Naive thymus-derived CD4-positive, alpha-beta T cell (primary cell): ENCODE measurements around the gene KLF7. TPM values are rescaled to one million over a fixed set of nuclear protein-coding genes. Genes with fewer than 3 reads are reported as not detected.

Experiments
- ATAC-seq: fragments of 150-1000 bp; cut with Tn5 transposase; 2 replicates; pipeline ENCODE4 v1.10.0; 2021; ENCODE audit warnings: mild to moderate bottlenecking, moderate library complexity
- CTCF ChIA-PET: fragments of 350-600 bp; sonication (Branson Sonifier 250); formaldehyde crosslinking; loops from one replicate; lab custom pipeline; 2021; ENCODE audit warnings: antibody characterized with exemption; lab: Charles Lee
- POLR2A ChIA-PET: fragments of 350-600 bp; sonication (Branson Sonifier 250); formaldehyde crosslinking; loops from one replicate; lab custom pipeline; 2021; ENCODE audit warnings: antibody characterized with exemption, inconsistent platforms; lab: Charles Lee
- DNase-seq, 9 donors: peaks; one replicate each; pipeline versions ENCODE4 v3.0.0 to v3.0.0-alpha.2; 2020 to 2022; ENCODE audit warnings: mixed read lengths in 1 of 9
- H3K27ac ChIP-seq: one replicate; pipeline ENCODE4 v1.7.0; 2013; ENCODE audit warnings: mild to moderate bottlenecking, low read depth, low read length, moderate library complexity
- H3K27me3 ChIP-seq, 2 donors: one replicate each; pipeline ENCODE4 v1.7.0; 2013; ENCODE audit warnings: low read length in 2 of 2, mild to moderate bottlenecking in 2 of 2, moderate library complexity in 2 of 2; ENCODE audit not compliant: control insufficient read depth in 2 of 2, insufficient read depth in 2 of 2
- H3K36me3 ChIP-seq, 3 experiments: 1 replicate in 2 of 3; 2 replicates in 1 of 3; pipeline ENCODE4 v1.7.0; 2013; ENCODE audit warnings: low read length in 3 of 3, mild to moderate bottlenecking in 3 of 3, moderate library complexity in 1 of 3; ENCODE audit not compliant: insufficient read depth in 3 of 3, control insufficient read depth in 2 of 3
- H3K4me1 ChIP-seq, 2 donors: one replicate each; pipeline ENCODE4 v1.7.0; 2013; ENCODE audit warnings: low read length in 2 of 2, mild to moderate bottlenecking in 2 of 2, moderate library complexity in 1 of 2; ENCODE audit not compliant: control insufficient read depth in 2 of 2, insufficient read depth in 2 of 2
- H3K4me3 ChIP-seq: 2 replicates; pipeline ENCODE4 v1.7.0; 2013; ENCODE audit warnings: mild to moderate bottlenecking, low read length
- H3K9me3 ChIP-seq, 3 experiments: 1 replicate in 2 of 3; 2 replicates in 1 of 3; pipeline ENCODE4 v1.7.0; 2013; ENCODE audit warnings: low read length in 3 of 3; ENCODE audit not compliant: control insufficient read depth in 2 of 3
- H3K27ac Mint-ChIP-seq, 9 donors: one replicate each; pipeline ENCODE4 v1.8.0; 2020 to 2022; ENCODE audit warnings: mixed read lengths in 9 of 9, mild to moderate bottlenecking in 8 of 9, moderate library complexity in 5 of 9, inconsistent platforms in 2 of 9
- H3K27me3 Mint-ChIP-seq, 5 donors: one replicate each; pipeline ENCODE4 v1.8.0; 2021 to 2022; ENCODE audit warnings: mixed read lengths in 5 of 5, mild to moderate bottlenecking in 1 of 5
- H3K36me3 Mint-ChIP-seq, 5 donors: one replicate each; pipeline ENCODE4 v1.8.0; 2020 to 2022; ENCODE audit warnings: mixed read lengths in 5 of 5, mild to moderate bottlenecking in 3 of 5, inconsistent platforms in 1 of 5
- H3K4me1 Mint-ChIP-seq, 7 donors: one replicate each; pipeline ENCODE4 v1.8.0; 2020 to 2022; ENCODE audit warnings: mixed read lengths in 7 of 7, mild to moderate bottlenecking in 3 of 7, inconsistent platforms in 1 of 7
- H3K4me3 Mint-ChIP-seq, 10 donors: one replicate each; pipeline ENCODE4 v1.8.0; 2020 to 2022; ENCODE audit warnings: mild to moderate bottlenecking in 10 of 10, mixed read lengths in 10 of 10, moderate library complexity in 6 of 10, inconsistent platforms in 2 of 10
- H3K9me3 Mint-ChIP-seq, 11 donors: one replicate each; pipeline ENCODE4 v1.8.0; 2020 to 2022; ENCODE audit warnings: mixed read lengths in 11 of 11, mild to moderate bottlenecking in 4 of 11, inconsistent platforms in 1 of 11, moderate library complexity in 1 of 11
- intact Hi-C, 2 donors: fragments of 100-400 bp; cut with micrococcal nuclease; formaldehyde crosslinking; loops; one replicate each; pipeline ENCODE4 v1.15.1; 2023
- polyA plus RNA-seq, 2 donors: library from polyadenylated mRNA; unstranded; fragments of 300-500 nt; fragmentation: Illumina TruSeq; gene quantifications; one replicate each; pipeline ENCODE4 v1.2.3, GENCODE V29; 2021
- total RNA-seq, 6 experiments: library from RNA in 5 of 6; stranded (reverse) in 5 of 6; gene quantifications; 1 replicate in 5 of 6; 2 replicates in 1 of 6; pipeline ENCODE4 v1.2.3 and lab custom pipeline; 2021 to 2026

The KLF7 gene
- total and polyA plus RNA-seq, 7 experiments from 2014 or later: 18.7 to 93.3 (median 71.7) TPM

DNA sequence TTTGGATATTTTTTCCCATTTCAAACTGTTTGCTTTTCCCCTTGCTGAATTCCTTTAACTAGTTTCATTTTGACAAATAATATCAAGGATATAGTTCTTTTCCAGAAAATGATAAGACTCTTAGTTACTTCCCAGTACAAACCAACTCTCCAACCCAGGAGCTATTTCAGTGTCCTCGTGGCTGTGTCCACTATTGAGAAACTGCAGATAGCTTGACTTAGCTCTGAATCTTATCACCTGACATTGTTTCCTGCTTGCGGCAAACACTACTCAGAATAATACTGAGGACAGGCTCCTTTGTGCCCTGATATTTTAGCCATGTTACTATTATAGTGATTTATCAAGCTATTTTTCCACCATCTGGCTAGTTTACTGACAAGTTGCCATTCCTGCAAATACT is 74.6 kb downstream of the KLF7 start:
- intact Hi-C loops: loop anchor here in 1 of 2 donors (5.0 kb wide), 1 partner anchor 76 kb away; the partner anchor contains the start of gene KLF7
- no peak for DNase-seq
- Histone ChIP-seq H3K4me1 (peaks cover 0 to 41% of the 10 kb centered on the region in 2 donors), H3K9me3 (no peaks in the 10 kb centered on the region), H3K27me3 (no peaks in the 10 kb centered on the region), H3K4me3 (no peak overlapping the region), H3K27ac (no peak overlapping the region), H3K36me3 (peaks cover 0 to 14% (median 6%) of the 10 kb centered on the region in 3 experiments)
- peaks cover 29 to 71% (median 64%) of the 10 kb centered on the region in 7 donors for H3K4me1 Mint-ChIP-seq
- peaks cover 0 to 6% (median 0%) of the 10 kb centered on the region in 11 donors for H3K9me3 Mint-ChIP-seq
- H3K27me3 Mint-ChIP-seq: no peaks in the 10 kb centered on the region
- CTCF ChIA-PET: interaction anchor here (0.9 kb wide), 1 partner anchor 34 kb away, joined by 3 read pairs; no protein-coding TSS in a partner anchor
- peak overlapping the region in 1 of 9 donors; percentile 41 for H3K27ac Mint-ChIP-seq
- POLR2A ChIA-PET: interaction anchor here (0.7 to 2.2 kb wide), 4 partner anchors 15 to 76 kb away, joined by 3 to 8 read pairs (median 3); partner anchors contain the start of gene KLF7
- H3K4me3 Mint-ChIP-seq: peak overlapping the region in 1 of 10 donors; percentile 6
- H3K36me3 Mint-ChIP-seq: peaks cover 10 to 36% (median 19%) of the 10 kb centered on the region in 5 donors
- no peak for ATAC-seq

DNA sequence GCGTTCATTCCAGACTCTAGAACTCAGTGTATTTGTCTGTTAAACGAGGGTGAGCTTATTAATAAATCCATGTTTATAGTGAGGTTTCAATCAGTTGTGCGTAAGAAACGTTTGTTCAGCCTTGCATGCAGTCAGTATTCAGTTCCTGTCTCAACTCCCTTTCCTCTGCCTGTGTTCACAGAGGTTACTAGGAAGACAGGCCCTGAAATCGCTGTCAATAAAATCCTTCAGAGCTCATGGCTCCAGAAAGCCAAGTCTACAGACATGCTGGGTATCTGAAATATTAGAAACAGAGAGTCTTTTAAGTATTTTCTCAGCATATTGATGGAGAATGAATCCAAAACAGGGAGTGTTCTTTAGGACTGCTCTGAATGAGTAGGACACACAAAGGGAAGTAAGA is 75.4 kb downstream of the KLF7 start:
- Mint-ChIP-seq H3K27ac (peak overlapping the region in 4 of 9 donors; percentile 8 to 66 (median 24)), H3K4me1 (peaks cover 29 to 67% (median 62%) of the 10 kb centered on the region in 7 donors), H3K9me3 (peaks cover 0 to 6% (median 0%) of the 10 kb centered on the region in 11 donors), H3K27me3 (no peaks in the 10 kb centered on the region), H3K4me3 (peak overlapping the region in 4 of 10 donors; percentile 2 to 6 (median 4)), H3K36me3 (peaks cover 16 to 44% (median 24%) of the 10 kb centered on the region in 5 donors)
- no peaks in the 10 kb centered on the region for H3K27me3 ChIP-seq
- ATAC-seq: no peak
- ChIA-PET CTCF (interaction anchor here (0.6 kb wide), 1 partner anchor 172 kb away, joined by 3 read pairs; no protein-coding TSS in a partner anchor), POLR2A (interaction anchor here (1.0 to 2.2 kb wide), 3 partner anchors 16 to 75 kb away, joined by 3 to 8 read pairs (median 4); partner anchors contain the start of gene KLF7)
- H3K27ac ChIP-seq: no peak overlapping the region
- peaks cover 0 to 41% of the 10 kb centered on the region in 2 donors for H3K4me1 ChIP-seq
- H3K4me3 ChIP-seq: no peak overlapping the region
- no peak for DNase-seq
- no peaks in the 10 kb centered on the region for H3K9me3 ChIP-seq
- intact Hi-C loops: loop anchor here in 1 of 2 donors (5.0 kb wide), 1 partner anchor 77 kb away; the partner anchor contains the start of gene KLF7
- peaks cover 0 to 20% (median 6%) of the 10 kb centered on the region in 3 experiments for H3K36me3 ChIP-seq

DNA sequence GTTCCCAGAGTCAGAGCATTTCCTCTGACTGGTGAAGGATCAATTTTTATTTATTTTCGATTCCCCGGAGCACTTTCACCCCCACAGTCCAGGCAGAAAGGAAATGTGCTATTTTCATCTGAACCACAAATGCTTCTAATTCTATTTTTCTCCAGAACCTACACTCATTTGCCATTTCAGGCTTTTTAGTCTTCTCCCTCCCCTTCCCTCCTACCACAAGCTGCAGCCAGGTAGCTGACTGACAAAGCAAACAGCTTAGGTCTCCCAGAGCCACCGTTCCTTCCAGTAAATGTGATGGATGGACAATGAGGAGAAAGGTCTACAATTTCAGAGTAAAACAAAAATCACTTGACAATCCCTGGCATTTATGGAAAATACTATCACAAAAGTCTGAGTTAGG is 76.9 kb downstream of the KLF7 start:
- no peak overlapping the region for H3K4me3 ChIP-seq
- H3K27me3 ChIP-seq: no peaks in the 10 kb centered on the region
- H3K4me3 Mint-ChIP-seq: peak overlapping the region; percentile 12 to 60 (median 34)
- intact Hi-C loops: loop anchor here in 1 of 2 donors (2.0 kb wide), 1 partner anchor 54 kb away; no protein-coding TSS in a partner anchor
- H3K27ac ChIP-seq: no peak overlapping the region
- ATAC-seq: no peak
- H3K4me1 ChIP-seq: peaks cover 0 to 41% of the 10 kb centered on the region in 2 donors
- H3K36me3 ChIP-seq: peaks cover 0 to 27% (median 6%) of the 10 kb centered on the region in 3 experiments
- ChIA-PET CTCF (interaction anchor here (1.0 to 1.7 kb wide), 2 partner anchors 54 to 76 kb away, joined by 3 to 4 read pairs; no protein-coding TSS in a partner anchor), POLR2A (interaction anchor here (1.0 to 1.2 kb wide), 4 partner anchors 20 to 78 kb away, joined by 3 to 7 read pairs (median 4); partner anchors contain the start of gene KLF7)
- H3K27ac Mint-ChIP-seq: peak overlapping the region in 8 of 9 donors; percentile 1 to 79 (median 54)
- no peaks in the 10 kb centered on the region for H3K27me3 Mint-ChIP-seq
- peaks cover 0 to 6% (median 0%) of the 10 kb centered on the region in 11 donors for H3K9me3 Mint-ChIP-seq
- H3K36me3 Mint-ChIP-seq: peaks cover 16 to 46% (median 28%) of the 10 kb centered on the region in 5 donors
- H3K9me3 ChIP-seq: no peaks in the 10 kb centered on the region
- no peak for DNase-seq
- peaks cover 29 to 60% (median 56%) of the 10 kb centered on the region in 7 donors for H3K4me1 Mint-ChIP-seq

DNA sequence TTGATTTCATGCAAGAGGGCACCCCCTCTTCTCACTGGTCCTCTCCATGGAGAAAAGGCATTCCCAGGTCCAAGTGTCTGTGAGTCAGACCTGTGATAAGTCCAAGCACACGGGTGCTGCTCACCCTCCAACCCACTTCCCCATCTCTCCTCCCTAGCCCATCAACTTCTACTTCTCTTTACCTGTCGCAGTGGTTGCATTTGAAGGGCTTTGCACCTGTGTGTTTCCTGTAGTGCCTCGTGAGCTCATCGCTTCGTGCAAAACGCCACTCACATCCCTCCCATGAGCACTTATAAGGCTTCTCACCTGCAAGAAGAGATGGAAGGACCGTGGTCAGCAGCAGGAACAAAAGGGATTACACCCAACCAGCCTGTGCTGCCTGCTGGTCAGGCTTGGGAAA is 77.5 kb downstream of the KLF7 start:
- Histone ChIP-seq H3K36me3 (peaks cover 0 to 33% (median 6%) of the 10 kb centered on the region in 3 experiments), H3K9me3 (no peaks in the 10 kb centered on the region), H3K27me3 (no peaks in the 10 kb centered on the region), H3K4me3 (no peak overlapping the region), H3K4me1 (peaks cover 0 to 41% of the 10 kb centered on the region in 2 donors), H3K27ac (no peak overlapping the region)
- ATAC-seq (peak; percentile 29), DNase-seq (peak in 2 of 9 donors; percentile 14)
- ChIA-PET POLR2A (interaction anchor here (0.6 to 1.2 kb wide), 6 partner anchors 19 to 79 kb away, joined by 3 to 7 read pairs (median 4); partner anchors contain the start of gene KLF7), CTCF (interaction anchor here (1.0 to 1.7 kb wide), 2 partner anchors 54 to 76 kb away, joined by 3 to 4 read pairs; no protein-coding TSS in a partner anchor)
- intact Hi-C loops: loop anchor here in 1 of 2 donors (2.0 kb wide), 1 partner anchor 55 kb away; no protein-coding TSS in a partner anchor
- Mint-ChIP-seq H3K4me3 (peak overlapping the region in 6 of 10 donors; percentile 12 to 60 (median 34)), H3K4me1 (peaks cover 32 to 57% (median 51%) of the 10 kb centered on the region in 7 donors), H3K27me3 (no peaks in the 10 kb centered on the region), H3K27ac (peak overlapping the region in 8 of 9 donors; percentile 27 to 79 (median 70)), H3K9me3 (peaks cover 0 to 4% (median 0%) of the 10 kb centered on the region in 11 donors), H3K36me3 (peaks cover 16 to 43% (median 34%) of the 10 kb centered on the region in 5 donors)

GRCh38 chr2:207087046-207087902 is 78.5 kb downstream of the KLF7 start:
- intact Hi-C loops: no loop called here
- Histone ChIP-seq H3K4me1 (peaks cover 0 to 39% of the 10 kb centered on the region in 2 donors), H3K9me3 (no peaks in the 10 kb centered on the region), H3K27ac (no peak overlapping the region), H3K36me3 (peaks cover 0 to 43% (median 6%) of the 10 kb centered on the region in 3 experiments), H3K27me3 (no peaks in the 10 kb centered on the region), H3K4me3 (no peak overlapping the region)
- Mint-ChIP-seq H3K4me3 (no peak overlapping the region), H3K4me1 (peaks cover 30 to 49% (median 42%) of the 10 kb centered on the region in 7 donors), H3K27me3 (no peaks in the 10 kb centered on the region), H3K9me3 (peaks cover 0 to 3% (median 0%) of the 10 kb centered on the region in 11 donors), H3K27ac (peak overlapping the region in 3 of 9 donors; percentile 27 to 75 (median 32)), H3K36me3 (peaks cover 16 to 50% (median 41%) of the 10 kb centered on the region in 5 donors)
- DNase-seq (no peak), ATAC-seq (no peak)
- ChIA-PET POLR2A (interaction anchor here (0.6 kb wide), 2 partner anchors 20 to 55 kb away, joined by 3 to 4 read pairs; no protein-coding TSS in a partner anchor), CTCF (no interaction called here)

GRCh38 chr2:207086136-207086535 is 79.6 kb downstream of the KLF7 start:
- Histone ChIP-seq H3K27ac (no peak overlapping the region), H3K4me3 (no peak overlapping the region), H3K4me1 (peaks cover 0 to 32% of the 10 kb centered on the region in 2 donors), H3K36me3 (peaks cover 0 to 54% (median 6%) of the 10 kb centered on the region in 3 experiments), H3K27me3 (no peaks in the 10 kb centered on the region), H3K9me3 (no peaks in the 10 kb centered on the region)
- peak overlapping the region in 2 of 9 donors; percentile 32 to 53 for H3K27ac Mint-ChIP-seq
- ATAC-seq: no peak
- ChIA-PET POLR2A (no interaction called here), CTCF (no interaction called here)
- no peak for DNase-seq
- intact Hi-C loops: no loop called here
- peaks cover 16 to 60% (median 44%) of the 10 kb centered on the region in 5 donors for H3K36me3 Mint-ChIP-seq
- H3K4me3 Mint-ChIP-seq: no peak overlapping the region
- no peaks in the 10 kb centered on the region for H3K27me3 Mint-ChIP-seq
- peaks cover 27 to 38% (median 35%) of the 10 kb centered on the region in 7 donors for H3K4me1 Mint-ChIP-seq
- no peaks in the 10 kb centered on the region for H3K9me3 Mint-ChIP-seq
